OCI-M1 (cell line): ENCODE data around the gene ZNF106.
A peak's percentile ranks its signal among the peaks of the same experiment; 100 is the strongest.

Experiments
- DNase-seq: peaks from one replicate; lab custom pipeline; 2025; lab: John Stamatoyannopoulos, UW

The ZNF106 gene

DNA sequence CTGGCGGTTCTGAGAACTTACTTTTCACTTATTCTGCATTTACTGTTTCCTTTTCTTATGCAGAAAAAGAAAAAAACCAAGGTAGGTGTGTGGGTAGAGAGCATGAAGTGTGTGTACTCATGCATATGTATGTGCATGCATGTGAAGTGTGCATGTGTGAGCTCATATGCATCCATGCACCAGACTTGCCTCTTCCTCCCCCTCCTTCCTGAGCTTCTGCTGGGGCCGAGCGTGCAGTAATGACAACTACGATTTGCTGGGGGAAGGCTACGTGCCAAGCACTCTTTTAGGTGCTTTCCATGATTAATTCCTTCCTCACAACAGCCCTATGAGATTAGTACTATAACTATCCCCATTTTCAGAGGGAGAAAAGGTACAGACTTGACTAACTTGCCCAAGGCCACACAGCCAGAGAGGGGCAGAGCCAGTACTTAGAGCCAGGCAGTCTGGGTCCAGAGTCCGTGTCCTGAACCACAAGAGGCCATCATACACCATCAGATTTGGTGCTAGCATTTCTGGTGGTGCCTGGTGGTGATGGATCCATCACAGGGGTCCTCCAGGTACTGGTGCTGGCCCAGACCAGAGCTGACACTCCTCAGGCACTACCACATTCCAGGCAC is 85.0 kb downstream of the ZNF106 start:
- DNase-seq, result no peak

DNA sequence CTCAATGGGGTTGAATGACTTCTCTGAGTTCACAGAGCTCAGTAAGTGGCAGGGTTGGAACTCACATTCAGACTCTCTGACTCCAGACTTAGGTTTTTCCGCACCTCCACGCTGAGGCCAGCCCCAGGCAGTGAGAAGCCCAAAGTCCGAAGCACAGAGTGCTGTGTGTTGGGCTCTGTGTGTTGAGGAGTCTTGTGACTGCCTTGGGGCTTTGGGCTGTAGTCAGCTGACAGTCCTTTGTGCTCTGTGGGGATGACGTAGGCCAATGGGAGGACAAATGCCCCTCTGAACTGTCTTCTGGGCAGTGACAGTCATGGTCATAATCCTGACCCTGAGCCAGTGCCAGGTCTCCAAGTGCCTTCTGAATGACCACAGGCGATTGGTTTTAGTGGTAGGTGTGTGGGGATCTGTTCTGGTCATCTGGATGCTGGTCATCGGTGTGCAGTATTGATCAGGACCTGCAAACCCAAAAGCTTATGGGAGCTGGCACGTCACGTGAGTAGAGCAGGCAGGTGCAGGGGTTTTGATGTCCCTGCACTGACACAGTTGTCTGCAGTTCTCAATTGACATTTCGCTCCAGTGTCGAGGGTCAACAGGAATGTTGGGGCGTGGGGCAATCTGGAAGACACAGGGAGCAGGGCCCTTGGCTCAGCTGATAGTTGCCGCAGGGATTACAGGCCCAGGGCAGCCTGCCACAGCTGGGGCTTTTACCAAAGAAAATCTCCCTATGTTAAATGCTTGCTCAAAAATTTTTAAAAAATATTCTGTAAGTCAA is 86.3 kb downstream of the ZNF106 start:
- DNase-seq, result no peak

DNA sequence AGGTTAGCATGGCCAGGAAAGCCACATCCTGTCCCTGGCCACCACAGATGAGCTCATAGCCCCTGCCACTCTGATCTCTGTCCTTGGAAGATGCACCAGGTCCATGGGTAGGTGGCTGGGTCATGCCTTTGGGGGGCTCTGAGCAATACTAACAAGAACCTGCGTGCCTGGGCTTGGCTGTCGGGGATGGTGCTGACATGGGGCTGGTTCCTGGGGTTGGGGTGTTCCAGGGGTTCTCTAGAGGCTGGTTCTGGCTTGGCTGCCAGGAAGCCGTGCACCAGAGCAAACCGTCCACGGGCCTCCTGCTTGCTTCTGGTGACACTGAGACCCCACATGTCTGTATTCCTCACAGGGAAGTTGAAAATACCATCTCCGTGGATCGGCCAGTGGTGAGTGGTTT is 87.6 kb downstream of the ZNF106 start:
- no peak for DNase-seq

DNA sequence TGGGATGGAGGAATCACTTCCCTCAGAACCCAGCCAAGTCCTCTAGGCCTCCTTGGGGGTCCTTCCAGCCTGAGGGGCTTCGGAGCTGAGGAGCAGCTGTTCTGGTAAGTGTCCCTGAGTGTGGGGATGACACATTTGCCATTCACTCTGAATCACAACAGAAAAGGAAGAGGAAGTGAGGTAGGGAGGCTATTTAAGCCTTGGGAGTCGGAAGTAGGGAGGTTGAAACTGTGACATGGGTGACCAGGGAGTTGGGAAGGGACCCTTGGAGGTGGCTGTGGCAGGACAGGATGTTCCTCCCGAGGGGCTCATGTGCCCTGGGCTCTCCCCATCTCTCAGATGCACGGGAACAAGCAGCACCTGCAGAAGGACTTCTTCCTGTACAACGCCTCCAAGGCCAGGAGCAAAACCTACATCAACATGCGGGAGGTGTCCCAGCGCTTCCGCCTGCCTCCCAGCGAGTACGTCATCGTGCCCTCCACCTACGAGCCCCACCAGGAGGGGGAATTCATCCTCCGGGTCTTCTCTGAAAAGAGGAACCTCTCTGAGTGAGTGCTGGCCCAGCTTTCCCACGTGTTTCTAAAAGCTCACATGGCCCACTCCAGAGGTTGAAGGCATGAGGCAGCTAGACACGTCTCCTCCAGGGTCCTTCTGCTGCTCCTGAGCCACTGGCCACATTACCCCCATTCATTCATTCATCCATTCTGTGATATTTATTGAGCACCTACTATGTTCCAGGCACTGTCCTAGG is 88.3 kb downstream of the ZNF106 start:
- DNase-seq, result no peak

DNA sequence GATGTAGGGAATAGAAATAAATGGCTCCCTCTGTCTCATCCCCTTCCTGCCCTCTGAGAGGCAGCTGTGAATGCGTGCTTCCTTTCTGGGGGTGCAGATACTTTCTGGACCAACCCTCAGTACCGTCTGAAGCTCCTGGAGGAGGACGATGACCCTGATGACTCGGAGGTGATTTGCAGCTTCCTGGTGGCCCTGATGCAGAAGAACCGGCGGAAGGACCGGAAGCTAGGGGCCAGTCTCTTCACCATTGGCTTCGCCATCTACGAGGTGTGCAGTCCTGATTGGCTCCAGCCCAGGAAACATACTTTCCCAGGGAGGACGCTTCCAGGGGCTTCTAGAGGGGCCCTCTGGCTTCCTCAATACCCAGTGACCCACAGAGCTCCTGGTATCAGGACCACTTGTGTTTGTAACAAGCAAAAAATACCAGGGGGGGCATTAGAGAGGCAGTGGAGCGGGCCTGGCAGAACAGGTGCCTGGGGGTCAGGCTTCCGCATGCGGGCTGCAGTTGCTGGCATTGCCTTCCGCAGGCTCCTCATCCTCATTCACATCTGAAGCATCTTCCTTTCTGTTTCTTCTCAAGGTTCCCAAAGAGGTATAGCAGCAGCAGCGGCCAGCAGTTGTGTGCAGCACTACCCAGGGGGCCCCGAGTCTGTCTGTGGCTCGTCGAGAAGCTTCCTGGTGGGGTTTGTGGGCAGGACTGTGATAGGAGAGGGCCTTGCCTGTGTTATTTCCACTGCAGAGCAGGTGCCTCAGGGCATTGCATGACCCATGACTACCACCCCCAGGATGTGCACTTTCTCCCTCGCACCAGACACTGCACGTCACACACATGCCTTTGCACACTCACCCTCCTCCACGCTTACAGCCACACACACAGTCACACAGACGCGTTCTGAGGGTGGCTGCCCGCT is 89.1 kb downstream of the ZNF106 start:
- no peak for DNase-seq

DNA sequence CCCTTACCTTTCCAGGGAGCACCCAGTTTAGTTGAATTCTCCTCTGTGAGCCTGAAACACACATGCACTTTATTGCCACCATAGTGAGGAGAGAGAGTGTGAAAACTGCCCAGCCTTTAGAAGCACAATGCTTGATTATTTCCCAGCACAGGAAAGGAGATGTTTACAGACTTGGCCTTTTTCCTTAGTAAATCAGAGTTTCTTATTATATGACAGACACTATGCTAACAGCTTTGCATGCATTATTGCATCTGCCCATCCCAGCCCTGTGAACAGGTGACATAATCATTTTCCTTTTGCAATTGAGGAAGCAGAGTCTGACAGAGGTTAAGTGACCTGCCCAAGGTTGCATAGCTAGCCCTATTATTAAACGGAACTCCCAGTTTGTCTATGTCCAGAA is 95.1 kb downstream of the ZNF106 start:
- no peak for DNase-seq

DNA sequence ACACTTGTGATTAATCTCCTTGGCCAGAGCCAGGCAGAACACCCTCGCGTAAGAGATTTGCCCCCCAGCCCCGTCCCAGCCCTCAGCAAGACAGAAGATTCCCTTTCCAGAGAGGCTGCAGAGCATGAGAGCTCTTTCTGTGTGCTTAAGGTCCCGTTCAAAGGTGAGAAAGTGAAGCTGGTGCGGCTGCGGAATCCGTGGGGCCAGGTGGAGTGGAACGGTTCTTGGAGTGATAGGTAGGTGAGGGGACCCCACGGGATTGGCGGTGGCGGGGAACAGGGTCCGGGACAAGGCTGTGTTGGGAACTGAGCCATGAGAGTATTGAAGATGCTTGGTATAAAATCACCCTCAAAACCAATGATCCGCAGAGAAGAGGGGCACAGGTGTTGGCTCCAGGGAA is 96.8 kb downstream of the ZNF106 start:
- no peak for DNase-seq

DNA sequence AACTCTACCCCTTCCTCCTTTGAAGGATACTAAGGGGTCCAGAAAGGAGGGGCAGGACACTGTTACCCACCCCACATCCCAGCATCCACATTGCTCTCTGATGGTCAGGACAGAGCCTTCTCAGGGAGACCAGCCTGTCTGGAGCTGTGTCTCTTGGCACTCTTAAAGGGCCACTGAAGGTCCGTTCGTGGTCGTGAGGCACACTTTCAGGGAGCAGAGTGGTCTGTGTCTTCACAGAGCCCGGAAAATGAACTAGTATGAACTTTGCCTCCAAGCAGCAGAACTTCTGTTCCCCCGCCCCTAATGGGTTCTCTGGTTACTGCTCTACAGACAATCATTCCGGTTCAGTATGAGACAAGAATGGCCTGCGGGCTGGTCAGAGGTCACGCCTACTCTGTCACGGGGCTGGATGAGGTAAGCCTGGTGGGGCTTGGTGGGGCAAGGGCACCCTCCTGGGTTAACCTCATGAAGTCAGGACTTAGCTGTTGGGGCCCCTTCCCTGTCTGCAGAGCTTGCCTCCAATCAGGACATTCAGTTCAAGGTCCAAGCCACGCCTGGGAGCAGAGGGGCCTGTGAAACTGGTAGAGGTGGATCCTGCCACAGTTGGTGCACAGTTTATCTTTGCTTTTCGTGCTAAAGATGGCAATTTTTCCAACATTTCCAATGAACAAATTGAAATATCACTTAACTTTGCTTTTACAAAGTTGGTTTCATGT is 98.5 kb downstream of the ZNF106 start:
- DNase-seq, result no peak

DNA sequence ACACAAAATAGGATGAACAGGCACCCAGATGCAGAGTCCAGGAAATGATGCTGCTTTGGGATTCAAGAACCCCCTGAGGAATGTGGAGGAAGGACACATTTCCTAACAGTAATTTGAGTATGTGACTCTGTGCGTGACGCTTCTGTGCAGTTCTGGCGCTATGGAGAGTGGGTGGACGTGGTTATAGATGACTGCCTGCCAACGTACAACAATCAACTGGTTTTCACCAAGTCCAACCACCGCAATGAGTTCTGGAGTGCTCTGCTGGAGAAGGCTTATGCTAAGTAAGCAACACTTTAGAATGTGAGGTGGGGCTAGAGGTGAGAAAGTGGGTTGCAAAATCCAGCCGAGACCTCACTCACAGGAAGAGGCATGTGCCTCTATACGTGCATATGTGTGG is 103.3 kb downstream of the ZNF106 start:
- no peak for DNase-seq

DNA sequence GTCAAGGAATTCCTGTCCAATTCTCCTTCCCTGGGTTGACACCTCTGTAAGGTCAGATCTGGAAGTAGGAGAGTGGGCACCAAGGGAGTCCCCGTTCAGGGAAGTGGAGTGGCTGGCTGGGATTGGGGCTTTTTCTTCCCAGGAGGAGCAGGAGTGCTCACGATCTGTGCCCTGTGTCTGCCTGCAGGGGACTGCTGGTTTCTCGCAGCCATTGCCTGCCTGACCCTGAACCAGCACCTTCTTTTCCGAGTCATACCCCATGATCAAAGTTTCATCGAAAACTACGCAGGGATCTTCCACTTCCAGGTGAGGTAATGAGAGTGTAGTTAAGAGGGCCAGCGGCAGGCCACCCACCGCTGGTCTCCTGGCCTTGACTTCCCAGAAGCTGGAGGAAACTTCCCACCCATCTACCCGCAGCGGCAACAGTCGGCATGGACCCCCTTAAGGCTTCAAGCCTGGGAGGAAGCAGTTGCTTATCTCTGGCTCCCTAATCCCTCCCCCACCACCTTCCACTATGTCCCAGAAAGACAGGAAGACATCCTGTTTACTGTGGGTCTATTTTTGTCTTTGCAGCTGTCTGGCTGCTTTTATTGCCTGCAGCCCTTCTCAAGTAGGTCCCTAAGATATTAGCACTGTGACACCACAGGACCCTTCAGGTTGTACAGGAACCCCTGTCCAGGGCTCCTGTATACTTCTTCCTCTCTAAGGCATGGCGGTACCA is 104.8 kb downstream of the ZNF106 start:
- no peak for DNase-seq

DNA sequence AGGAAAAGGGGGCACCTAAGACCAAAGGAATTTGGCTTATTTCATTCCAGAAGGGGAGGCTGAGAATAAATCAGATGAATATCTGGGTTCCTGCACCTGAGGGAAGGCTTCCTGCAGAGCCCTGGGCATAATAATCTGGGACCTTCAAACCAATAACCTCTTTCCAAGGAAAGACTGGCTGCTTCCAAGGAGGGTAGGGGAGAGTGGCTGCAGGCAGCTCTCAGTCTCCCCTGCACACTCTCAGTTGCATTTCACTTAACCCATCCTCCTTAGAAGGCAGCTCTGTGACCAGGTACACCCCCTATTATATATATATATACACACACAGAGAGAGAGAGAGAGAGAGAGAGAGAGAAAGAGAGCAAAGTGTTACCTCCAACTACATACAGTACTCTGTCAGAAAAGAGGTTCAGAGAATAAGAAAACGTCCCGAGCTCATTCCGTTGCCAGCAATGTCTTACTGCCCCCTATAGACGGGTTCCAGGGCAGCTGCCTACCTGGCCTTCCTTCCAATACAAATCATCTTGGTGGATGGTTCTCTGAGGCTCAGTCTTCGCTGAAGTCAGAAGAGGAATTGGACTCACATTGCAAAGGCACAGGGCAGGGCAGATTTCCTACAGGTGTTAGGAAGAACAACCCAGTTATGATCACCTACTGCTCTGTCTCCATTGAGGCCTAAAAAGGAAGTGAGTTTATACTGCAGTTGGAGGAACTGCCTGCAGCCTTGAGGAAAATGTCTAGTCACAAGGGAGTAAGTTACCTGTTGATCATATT is 105.5 kb downstream of the ZNF106 start:
- peak; percentile 80 for DNase-seq

DNA sequence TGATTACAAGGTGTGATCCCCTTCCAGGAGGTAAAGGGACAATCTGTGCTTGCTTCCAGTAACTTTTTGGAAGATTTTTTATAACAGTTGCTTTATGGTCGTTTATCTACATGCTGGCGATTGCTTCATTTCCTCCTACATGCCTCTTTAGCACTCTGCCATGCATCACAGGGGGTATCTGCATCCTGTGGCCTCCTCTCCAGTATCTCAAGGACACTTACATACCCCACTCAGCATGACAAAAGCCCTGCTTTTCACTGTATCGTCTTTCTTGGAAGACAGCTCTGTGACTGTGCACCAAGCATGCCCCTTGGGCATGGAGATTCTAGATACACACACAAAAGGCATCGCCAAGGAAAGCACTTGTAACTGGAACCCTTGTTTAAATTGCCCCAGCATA is 106.3 kb downstream of the ZNF106 start:
- DNase-seq, result no peak

DNA sequence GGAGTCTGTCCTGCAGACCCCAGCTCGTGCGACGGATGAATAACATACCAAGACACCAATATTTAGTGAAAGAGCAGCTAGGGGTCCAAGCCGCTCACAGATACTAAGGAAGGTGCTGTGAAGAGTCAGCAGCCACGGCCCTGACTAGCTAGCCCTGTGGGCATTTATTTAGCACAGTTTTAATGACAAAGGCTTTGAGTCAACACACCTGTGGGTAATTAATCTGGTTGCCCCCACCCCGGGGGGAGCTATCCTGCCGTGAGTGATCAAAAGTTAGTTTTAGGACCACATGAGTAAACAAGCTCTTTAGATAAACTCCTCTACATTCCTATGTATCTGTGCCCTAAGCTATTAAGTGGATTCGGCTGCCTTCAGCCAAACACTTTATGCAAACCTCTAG is 112.9 kb downstream of the ZNF106 start:
- no peak for DNase-seq

DNA sequence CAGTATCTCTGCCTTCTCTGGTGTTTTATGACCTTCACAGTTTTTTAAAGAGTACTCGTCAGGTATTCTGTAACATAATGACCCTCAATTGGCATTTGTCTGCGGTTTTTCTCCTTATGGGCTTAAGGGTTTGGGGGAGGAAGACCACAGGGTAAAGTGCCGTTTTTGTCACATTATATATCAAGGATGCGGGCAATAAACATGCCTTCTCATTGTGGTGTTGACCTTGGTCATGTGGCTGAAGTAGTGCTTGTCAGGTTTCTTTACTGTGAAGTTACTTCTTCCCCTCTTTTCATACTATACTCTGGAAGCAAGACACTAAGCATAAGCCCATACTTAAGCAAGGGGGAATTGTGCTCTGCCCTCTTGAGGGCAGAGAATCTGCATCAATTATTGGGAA is 115.0 kb downstream of the ZNF106 start:
- DNase-seq, result peak; percentile 90

DNA sequence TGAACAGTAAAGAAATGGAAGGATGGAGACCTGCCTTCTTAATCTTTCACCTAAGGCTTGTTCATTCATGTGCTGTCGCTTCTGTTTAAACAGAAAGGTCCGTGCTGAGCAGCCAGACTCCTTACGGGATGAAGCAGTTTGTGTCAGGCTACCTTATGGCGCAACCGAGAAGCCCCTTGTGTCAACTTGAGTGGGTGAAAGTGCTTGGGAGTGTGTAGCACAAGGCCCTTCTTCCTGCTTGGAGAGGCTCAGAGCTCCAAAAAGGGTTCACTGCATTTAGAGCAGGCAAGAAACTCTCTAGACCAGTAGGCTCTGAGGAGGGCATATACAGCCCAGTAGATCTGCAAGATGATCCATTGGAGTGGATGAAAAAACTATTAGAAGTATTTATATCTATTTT is 115.7 kb downstream of the ZNF106 start:
- DNase-seq, result no peak

DNA sequence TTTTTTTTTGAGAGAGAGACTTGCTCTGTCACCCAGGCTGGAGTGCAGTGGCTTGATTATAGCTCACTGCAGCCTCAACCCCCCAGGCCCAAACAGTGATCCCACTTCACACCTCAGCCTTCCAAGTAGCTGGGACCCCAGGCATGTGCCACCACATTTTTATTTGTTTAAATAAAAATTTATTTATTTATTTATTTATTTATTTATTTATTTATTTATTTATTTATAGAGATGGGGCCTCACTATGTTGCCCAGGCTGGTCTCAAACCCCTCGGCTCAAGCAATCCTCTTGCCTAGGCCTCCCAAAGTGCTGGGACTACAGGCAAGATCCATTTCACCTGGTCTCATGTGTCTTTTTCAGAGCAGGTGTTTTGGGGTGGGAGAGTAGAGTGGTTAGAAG is 116.1 kb downstream of the ZNF106 start:
- no peak for DNase-seq

DNA sequence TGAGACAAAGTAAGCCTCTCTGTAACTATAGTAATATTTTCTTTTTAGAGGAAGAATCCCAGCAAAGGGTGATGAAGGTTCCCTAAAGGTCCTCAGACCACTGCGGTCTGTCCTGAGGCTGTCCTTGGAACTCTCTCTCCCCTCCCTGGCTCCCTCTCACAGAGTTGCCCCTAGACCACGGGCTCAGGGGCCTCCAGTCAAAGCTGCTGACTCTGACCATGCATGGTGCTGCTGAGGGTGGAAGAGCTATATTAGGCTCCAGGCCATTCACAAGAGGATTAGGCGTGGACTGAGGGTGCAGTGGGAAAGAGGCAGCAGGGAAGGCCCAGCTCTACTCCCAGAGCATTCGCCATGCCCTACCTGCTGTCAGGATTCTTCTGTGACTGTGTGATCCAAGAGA is 117.0 kb downstream of the ZNF106 start:
- DNase-seq, result no peak

DNA sequence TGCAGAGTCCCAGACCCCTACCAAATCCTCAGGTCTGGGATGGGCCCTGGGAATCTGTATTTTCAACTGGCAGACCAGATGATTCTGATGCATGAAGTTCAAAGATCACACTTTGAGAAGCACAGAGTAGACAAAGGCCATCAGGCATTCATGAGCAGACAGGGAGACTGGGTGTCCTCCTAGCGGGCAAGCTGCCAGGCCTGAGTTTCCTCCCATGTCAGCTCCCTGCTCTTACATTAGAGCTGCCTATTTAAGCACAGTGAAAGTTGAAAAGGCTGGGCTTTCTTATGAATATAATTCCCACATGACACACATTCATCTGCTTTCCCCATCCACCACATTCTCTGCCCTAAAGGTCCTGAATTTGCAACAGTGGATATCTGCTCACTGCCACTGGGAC is 117.7 kb downstream of the ZNF106 start:
- no peak for DNase-seq

DNA sequence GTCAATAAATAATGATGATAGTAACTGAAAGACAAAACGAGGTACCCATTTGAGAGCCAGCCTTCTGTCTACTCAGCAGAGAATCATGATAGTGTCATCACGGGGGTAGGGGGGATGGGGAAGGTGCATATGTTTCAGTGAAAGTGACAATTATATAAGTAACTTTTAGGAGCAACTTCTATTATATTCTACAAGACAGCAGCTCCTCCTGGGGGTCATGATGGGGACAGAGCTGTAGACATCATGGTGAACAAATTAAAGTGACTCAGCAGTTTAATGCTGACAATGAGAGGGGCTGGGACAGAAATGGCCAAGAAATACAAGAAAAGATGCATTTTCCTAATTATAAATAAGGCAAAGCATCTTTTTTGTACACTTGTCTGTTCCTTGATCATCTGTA is 119.8 kb downstream of the ZNF106 start:
- DNase-seq, result peak; percentile 37

DNA sequence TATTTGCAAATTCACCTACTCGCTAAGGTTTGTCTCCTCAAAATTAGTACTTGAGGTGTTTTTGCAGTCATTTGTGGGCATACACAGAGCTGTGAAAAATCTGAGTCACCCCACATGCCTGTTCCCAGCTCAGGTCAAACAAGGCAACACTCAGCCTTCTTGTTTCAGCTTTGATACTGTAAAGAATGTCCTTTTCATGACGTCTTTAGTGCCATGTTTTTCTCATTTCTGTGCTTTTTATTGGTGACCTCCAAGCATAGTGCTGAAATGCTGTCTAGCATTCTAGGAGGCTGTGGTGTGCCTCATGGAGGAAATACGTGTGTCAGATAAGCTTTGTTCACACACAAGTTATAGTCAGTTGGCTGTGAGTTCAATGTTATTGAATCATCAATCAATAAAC is 122.8 kb downstream of the ZNF106 start:
- no peak for DNase-seq
